Naive thymus-derived CD8-positive, alpha-beta T cell (primary cell): ENCODE data around the gene PXMP2. TPM values are rescaled to one million over a fixed set of nuclear protein-coding genes. Genes with fewer than 3 reads are reported as not detected.

ENCODE experiments used
- ATAC-seq, 2 donors: fragments of 150-1000 bp; cut with Tn5 transposase in 1 of 2; sonication (Bioruptor Pico), chemical (Tn5 transposase) in 1 of 2; 1 replicate in 1 of 2; 2 replicates in 1 of 2; pipeline ENCODE4 v1.10.0; 2021; ENCODE audit warnings: mild to moderate bottlenecking in 2 of 2, moderate library complexity in 2 of 2
- POLR2A ChIA-PET: fragments of 350-600 bp; sonication (Branson Sonifier 250); formaldehyde crosslinking; loops from one replicate; lab custom pipeline; 2021; ENCODE audit warnings: antibody characterized with exemption; lab: Charles Lee
- DNase-seq, 10 donors: peaks; one replicate each; pipeline versions ENCODE4 v3.0.0 to v3.0.0-alpha.2; 2020 to 2022
- H3K27ac Mint-ChIP-seq, 10 donors: one replicate each; pipeline ENCODE4 v1.8.0; 2020 to 2022; ENCODE audit warnings: mild to moderate bottlenecking in 10 of 10, mixed read lengths in 10 of 10, moderate library complexity in 4 of 10, inconsistent platforms in 1 of 10
- H3K27me3 Mint-ChIP-seq, 5 donors: one replicate each; pipeline ENCODE4 v1.8.0; 2021 to 2022; ENCODE audit warnings: mixed read lengths in 5 of 5
- H3K36me3 Mint-ChIP-seq, 3 donors: one replicate each; pipeline ENCODE4 v1.8.0; 2020 to 2022; ENCODE audit warnings: mixed read lengths in 3 of 3, mild to moderate bottlenecking in 2 of 3, inconsistent platforms in 1 of 3
- H3K4me1 Mint-ChIP-seq, 4 donors: one replicate each; pipeline ENCODE4 v1.8.0; 2021 to 2022; ENCODE audit warnings: mixed read lengths in 4 of 4
- H3K4me3 Mint-ChIP-seq, 10 donors: one replicate each; pipeline ENCODE4 v1.8.0; 2020 to 2022; ENCODE audit warnings: mild to moderate bottlenecking in 10 of 10, mixed read lengths in 10 of 10, moderate library complexity in 6 of 10, inconsistent platforms in 1 of 10
- H3K9me3 Mint-ChIP-seq, 9 donors: one replicate each; pipeline ENCODE4 v1.8.0; 2020 to 2022; ENCODE audit warnings: mixed read lengths in 9 of 9, mild to moderate bottlenecking in 3 of 9, inconsistent platforms in 1 of 9, moderate library complexity in 1 of 9
- polyA plus RNA-seq, 3 donors: library from polyadenylated mRNA; unstranded; fragments of 300-500 nt; fragmentation: Illumina TruSeq; gene quantifications; one replicate each; pipeline ENCODE4 v1.2.3, GENCODE V29; 2021
- total RNA-seq, 8 experiments: library from RNA in 2 of 8; stranded (reverse) in 2 of 8; gene quantifications; one replicate each; pipeline ENCODE4 v1.2.3 and lab custom pipeline; 2021 to 2026

PXMP2 gene
- total and polyA plus RNA-seq, 5 experiments from 2014 or later = 3.8 to 16.4 (median 9.9) TPM

DNA sequence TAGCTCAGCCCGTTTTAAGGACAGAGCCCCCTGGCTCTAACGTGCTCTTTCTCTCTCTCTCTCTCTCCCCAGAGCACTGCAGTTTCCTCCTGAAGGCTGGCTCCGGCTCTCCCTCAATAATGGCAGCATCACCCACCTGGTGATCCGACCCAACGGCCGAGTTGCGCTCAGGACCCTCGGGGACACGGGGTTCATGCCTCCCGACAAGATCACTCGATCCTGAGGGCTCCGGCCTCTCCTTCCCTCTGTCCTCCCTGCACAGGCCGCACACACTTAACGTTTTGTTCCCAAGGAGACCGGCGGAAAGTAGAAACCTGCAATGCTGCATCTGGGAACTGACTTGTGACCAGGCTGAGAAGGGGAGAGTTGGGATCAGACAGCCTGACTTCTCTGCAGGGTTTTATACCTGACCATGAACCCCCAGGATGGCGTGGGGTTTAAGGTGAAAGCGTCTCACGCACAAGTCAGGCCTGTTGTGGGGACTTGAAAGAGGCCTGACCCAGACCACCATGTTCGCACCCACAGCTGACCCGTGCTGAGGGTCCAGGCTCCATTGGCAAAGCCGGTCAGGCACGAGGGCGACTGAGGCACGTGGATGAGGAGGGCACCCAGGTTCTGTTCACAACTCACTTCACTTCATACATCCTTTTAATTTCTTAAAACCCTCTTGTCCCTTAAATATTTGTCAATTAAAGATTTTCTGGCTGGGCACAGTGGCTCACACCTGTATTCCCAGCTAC lies 33.4 kb downstream of the PXMP2 start:
- Mint-ChIP-seq H3K4me1 (peaks cover 0 to 2% (median 0%) of the 10 kb centered on the region in 4 donors), H3K27ac (peak overlapping the region in 2 of 10 donors; percentile 18 to 77), H3K9me3 (no peaks in the 10 kb centered on the region), H3K4me3 (no peak overlapping the region), H3K27me3 (no peaks in the 10 kb centered on the region), H3K36me3 (peaks cover 0 to 68% (median 14%) of the 10 kb centered on the region in 3 donors)
- ATAC-seq = no peak
- POLR2A ChIA-PET = interaction anchor here (0.7 kb wide), 1 partner anchor 36 kb away, joined by 3 read pairs; no protein-coding TSS in a partner anchor
- no peak for DNase-seq

DNA sequence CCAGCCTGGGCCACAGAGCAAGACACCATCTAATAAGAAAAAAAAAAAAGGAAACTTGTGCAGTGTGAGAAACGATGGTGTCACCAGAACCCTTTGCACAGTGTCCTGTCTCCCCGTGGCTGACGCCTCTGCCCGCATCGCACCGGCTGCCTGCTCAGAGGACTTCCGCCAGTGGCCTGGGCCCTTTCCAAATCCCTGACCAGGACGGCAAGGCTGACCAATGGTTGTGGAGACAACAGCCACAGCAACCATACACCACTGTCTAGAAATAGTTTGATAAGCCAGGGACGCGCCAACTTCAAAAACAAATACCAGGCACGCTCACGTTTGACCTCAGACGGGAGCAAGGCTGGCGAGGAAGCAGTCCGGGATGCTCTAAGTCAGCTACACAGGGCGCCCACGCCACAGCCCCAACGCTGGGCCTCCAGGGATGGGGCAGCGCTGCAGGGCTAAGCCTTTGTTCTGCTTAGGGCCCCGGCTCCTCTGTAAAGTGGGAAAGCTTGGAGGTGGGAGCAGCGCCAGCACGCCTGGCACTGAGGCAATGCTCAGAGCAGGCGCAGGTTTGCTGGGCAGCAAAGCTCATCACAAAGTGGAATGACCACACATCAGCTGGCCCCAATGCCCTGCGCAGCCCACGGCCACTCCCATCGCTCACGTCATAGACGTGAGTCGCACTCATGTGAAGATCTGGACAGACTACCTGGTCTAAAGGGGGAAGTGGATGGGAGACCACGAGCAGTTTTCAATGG lies 35.8 kb downstream of the PXMP2 start:
- Mint-ChIP-seq H3K9me3 (no peaks in the 10 kb centered on the region), H3K36me3 (peaks cover 0 to 75% (median 30%) of the 10 kb centered on the region in 3 donors), H3K4me3 (no peak overlapping the region), H3K27ac (peak overlapping the region in 3 of 10 donors; percentile 12 to 56 (median 34)), H3K27me3 (no peaks in the 10 kb centered on the region), H3K4me1 (no peaks in the 10 kb centered on the region)
- POLR2A ChIA-PET = interaction anchor here (0.8 kb wide), 1 partner anchor 10 kb away, joined by 3 read pairs; no protein-coding TSS in a partner anchor
- DNase-seq (peak in 1 of 10 donors; percentile 45), ATAC-seq (no peak)

GRCh38 chr12:132723764-132724140 lies 36.4 kb downstream of the PXMP2 start:
- Mint-ChIP-seq H3K27me3 (no peaks in the 10 kb centered on the region), H3K27ac (peak overlapping the region in 1 of 10 donors; percentile 12), H3K9me3 (no peaks in the 10 kb centered on the region), H3K36me3 (peaks cover 0 to 78% (median 30%) of the 10 kb centered on the region in 3 donors), H3K4me3 (no peak overlapping the region), H3K4me1 (peaks cover 0 to 5% (median 0%) of the 10 kb centered on the region in 4 donors)
- no peak for DNase-seq
- no peak for ATAC-seq
- POLR2A ChIA-PET = interaction anchor here (0.8 kb wide), 1 partner anchor 10 kb away, joined by 3 read pairs; no protein-coding TSS in a partner anchor

DNA sequence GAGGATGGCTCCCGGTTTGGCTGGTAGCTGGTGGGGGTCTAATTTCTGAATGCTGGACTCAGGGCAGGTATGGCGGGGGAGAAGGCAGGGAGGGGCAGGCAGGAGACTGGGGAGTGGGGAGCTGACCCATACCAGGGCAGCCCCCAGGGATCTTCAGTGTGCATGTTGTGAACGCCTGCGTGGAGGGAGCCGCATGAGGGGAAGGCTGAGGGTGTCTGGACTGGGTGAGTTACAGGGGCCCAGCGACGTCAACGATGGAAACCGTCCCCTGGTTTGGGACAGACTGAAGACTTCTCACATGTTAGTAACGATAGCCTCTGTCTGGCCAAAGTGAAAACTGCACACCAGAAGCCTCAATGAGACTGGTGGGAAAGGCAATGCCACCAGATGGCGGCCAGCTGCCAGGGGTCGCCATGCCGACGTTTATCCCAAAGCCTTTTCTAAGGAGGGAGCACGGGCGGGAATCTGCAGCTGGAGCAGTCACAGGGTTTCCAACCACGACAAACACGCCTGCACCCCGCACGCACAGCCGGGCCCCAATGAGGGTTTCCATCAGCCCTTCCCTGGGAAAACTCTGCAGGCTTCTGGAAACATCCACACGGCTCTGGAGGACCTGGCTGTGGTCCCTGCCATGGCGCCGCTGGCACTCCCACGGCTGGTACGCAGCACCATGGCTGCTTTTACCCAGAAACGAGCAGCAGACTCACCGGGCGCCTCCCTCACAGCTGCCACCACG lies 37.3 kb downstream of the PXMP2 start:
- H3K36me3 Mint-ChIP-seq = peaks cover 0 to 75% (median 29%) of the 10 kb centered on the region in 3 donors
- peak in 1 of 10 donors; percentile 54 for DNase-seq
- no peak for ATAC-seq

DNA sequence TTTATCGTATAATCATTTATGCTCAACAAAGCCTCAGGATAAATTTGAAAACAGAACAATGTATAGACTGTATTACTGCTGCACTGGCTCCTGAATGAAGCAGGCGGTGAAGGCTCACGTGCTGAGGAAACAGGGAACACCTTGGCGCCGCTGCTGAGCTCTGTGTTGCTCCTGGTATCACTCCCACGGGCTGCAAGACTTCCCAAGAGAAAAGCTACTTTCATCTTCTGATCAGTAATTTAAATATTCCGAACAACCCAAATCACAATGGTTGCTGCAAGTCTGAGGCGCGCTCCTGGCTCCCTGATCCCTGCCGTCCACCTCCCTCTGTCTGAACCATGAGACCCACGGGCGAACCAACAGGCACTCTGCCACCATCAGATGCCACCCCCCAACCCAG lies 39.0 kb downstream of the PXMP2 start:
- peaks cover 0 to 76% (median 36%) of the 10 kb centered on the region in 3 donors for H3K36me3 Mint-ChIP-seq
- no peaks in the 10 kb centered on the region for H3K9me3 Mint-ChIP-seq
- H3K27ac Mint-ChIP-seq = no peak overlapping the region
- H3K4me3 Mint-ChIP-seq = no peak overlapping the region
- H3K4me1 Mint-ChIP-seq = peaks cover 0 to 10% (median under 1%) of the 10 kb centered on the region in 4 donors
- DNase-seq = no peak
- no peak for ATAC-seq
- H3K27me3 Mint-ChIP-seq = no peaks in the 10 kb centered on the region
- POLR2A ChIA-PET = no interaction called here

More for the DNA sequence above, 37.3 kb downstream of the PXMP2 start:
- Mint-ChIP-seq H3K4me1 (peaks cover 0 to 8% (median 0%) of the 10 kb centered on the region in 4 donors), H3K27ac (peak overlapping the region in 1 of 10 donors; percentile 52), H3K4me3 (peak overlapping the region in 1 of 10 donors; percentile 36), H3K9me3 (no peaks in the 10 kb centered on the region), H3K27me3 (no peaks in the 10 kb centered on the region)
- POLR2A ChIA-PET = no interaction called here

- no peaks in the 10 kb centered on the region for H3K27me3 Mint-ChIP-seq
- no peak for DNase-seq
- POLR2A ChIA-PET = interaction anchor here (0.6 kb wide), 1 partner anchor 957 kb away, joined by 3 read pairs; no protein-coding TSS in a partner anchor
- no peak for ATAC-seq
- no peak overlapping the region for H3K27ac Mint-ChIP-seq
- H3K4me3 Mint-ChIP-seq = no peak overlapping the region
- peaks cover 0 to 2% (median 0%) of the 10 kb centered on the region in 9 donors for H3K9me3 Mint-ChIP-seq
- H3K4me1 Mint-ChIP-seq = peaks cover 0 to 10% (median 2%) of the 10 kb centered on the region in 4 donors
- peaks cover 6 to 76% (median 41%) of the 10 kb centered on the region in 3 donors for H3K36me3 Mint-ChIP-seq
These were observed 39.9 kb downstream of the PXMP2 start for GRCh38 chr12:132727091-132727794.

GRCh38 chr12:132728502-132728901 lies 41.1 kb downstream of the PXMP2 start:
- Mint-ChIP-seq H3K4me1 (peaks cover 0 to 10% (median 2%) of the 10 kb centered on the region in 4 donors), H3K4me3 (no peak overlapping the region), H3K9me3 (peaks cover 0 to 2% (median 0%) of the 10 kb centered on the region in 9 donors), H3K27ac (peak overlapping the region in 7 of 10 donors; percentile 40 to 73 (median 46)), H3K36me3 (peaks cover 14 to 83% (median 50%) of the 10 kb centered on the region in 3 donors), H3K27me3 (no peaks in the 10 kb centered on the region)
- POLR2A ChIA-PET = no interaction called here
- no peak for ATAC-seq
- DNase-seq = no peak

DNA sequence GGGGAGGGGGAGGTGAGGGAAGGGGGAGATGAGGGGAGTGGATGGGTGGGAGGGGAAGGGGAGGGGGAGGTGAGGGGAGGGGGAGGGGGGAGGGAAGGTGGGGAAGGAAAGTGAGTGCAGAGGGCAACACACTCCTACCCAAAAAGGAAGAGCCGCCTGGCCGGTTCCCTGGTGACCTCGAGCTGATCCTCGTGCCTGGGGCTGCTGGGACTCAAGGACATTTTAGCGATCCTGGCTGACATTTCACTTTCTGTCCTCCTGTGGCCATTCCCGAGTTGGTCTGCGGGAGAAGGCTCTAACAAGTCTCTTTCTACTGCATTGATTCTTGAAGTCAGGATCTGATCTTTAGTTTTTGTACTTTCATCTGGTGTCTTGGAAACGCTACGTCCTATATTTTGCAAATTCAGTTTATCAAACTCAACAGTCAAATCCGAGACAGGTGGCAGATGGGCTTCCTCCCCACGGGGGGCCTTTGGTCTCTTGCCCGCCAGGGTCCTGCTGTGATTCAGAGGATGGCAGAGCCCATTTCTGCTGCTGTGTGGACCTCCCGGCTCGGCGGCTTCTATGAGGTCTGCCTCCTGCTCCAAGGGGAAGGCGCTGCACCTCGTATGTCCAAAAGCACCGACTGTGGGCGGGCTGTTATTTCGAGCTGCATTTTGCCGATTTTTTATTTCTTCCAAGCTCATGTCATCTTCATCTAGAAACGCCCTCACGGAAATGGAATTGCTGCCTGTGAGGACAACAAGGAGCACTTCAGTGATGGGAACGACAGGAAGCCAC lies 42.3 kb downstream of the PXMP2 start:
- ATAC-seq (no peak), DNase-seq (no peak)
- peaks cover 0 to 10% (median 2%) of the 10 kb centered on the region in 4 donors for H3K4me1 Mint-ChIP-seq
- peaks cover 14 to 86% (median 60%) of the 10 kb centered on the region in 3 donors for H3K36me3 Mint-ChIP-seq
- H3K27ac Mint-ChIP-seq = peak overlapping the region in 1 of 10 donors; percentile 36
- peaks cover 0 to 2% (median 0%) of the 10 kb centered on the region in 9 donors for H3K9me3 Mint-ChIP-seq
- H3K27me3 Mint-ChIP-seq = no peaks in the 10 kb centered on the region
- POLR2A ChIA-PET = no interaction called here
- H3K4me3 Mint-ChIP-seq = no peak overlapping the region

DNA sequence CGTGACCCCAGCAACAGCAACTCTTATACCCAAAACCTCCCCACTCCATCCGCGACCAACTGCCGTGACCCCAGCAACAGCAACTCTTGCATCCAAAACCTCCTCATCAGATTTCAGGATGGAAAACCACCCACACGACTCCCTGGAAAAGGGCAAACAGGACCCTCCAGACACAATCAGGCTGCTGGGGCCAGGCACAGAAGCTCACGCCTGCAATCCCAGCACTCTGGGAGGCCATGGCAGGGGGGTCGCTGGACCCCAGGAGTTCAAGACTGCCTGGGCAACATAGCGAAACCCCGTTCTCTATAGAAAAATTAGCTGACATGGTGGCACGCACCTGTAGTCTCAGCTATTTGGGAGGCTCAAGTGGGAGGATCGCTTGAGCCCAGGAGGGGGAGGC lies 43.0 kb downstream of the PXMP2 start:
- H3K4me3 Mint-ChIP-seq = no peak overlapping the region
- POLR2A ChIA-PET = no interaction called here
- H3K36me3 Mint-ChIP-seq = peaks cover 14 to 88% (median 60%) of the 10 kb centered on the region in 3 donors
- peaks cover 0 to 10% (median 2%) of the 10 kb centered on the region in 4 donors for H3K4me1 Mint-ChIP-seq
- DNase-seq (no peak), ATAC-seq (no peak)
- no peaks in the 10 kb centered on the region for H3K27me3 Mint-ChIP-seq
- H3K9me3 Mint-ChIP-seq = peaks cover 0 to 2% (median 0%) of the 10 kb centered on the region in 9 donors
- H3K27ac Mint-ChIP-seq = peak overlapping the region in 2 of 10 donors; percentile 36 to 38

DNA sequence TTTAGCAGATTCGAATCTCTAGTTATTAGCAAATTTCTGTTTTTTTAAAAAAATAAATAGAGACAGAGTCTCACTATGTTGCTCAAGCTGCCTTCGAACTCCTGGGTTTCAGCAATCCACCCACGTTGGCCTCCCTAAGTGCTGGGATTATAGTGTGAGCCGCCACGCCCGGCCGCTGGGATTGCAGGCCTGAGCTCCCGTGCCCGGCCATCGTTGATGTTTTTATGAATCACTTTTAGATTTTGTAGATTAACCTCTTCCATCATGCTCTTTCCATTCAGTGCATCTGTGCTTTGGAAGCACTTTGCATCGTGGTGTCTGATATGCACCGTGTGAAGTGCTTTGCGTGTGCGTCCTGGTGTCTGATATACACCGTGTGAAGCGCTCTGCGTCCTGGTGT lies 44.2 kb downstream of the PXMP2 start:
- peaks cover 0 to 2% (median 0%) of the 10 kb centered on the region in 9 donors for H3K9me3 Mint-ChIP-seq
- POLR2A ChIA-PET = no interaction called here
- ATAC-seq = no peak
- DNase-seq = no peak
- no peak overlapping the region for H3K4me3 Mint-ChIP-seq
- peak overlapping the region in 1 of 10 donors; percentile 5 for H3K27ac Mint-ChIP-seq
- H3K27me3 Mint-ChIP-seq = no peaks in the 10 kb centered on the region
- H3K4me1 Mint-ChIP-seq = peaks cover 0 to 10% (median 2%) of the 10 kb centered on the region in 4 donors
- H3K36me3 Mint-ChIP-seq = peaks cover 14 to 88% (median 50%) of the 10 kb centered on the region in 3 donors

GRCh38 chr12:132734206-132734605 lies 46.8 kb downstream of the PXMP2 start:
- no peaks in the 10 kb centered on the region for H3K27me3 Mint-ChIP-seq
- peaks cover 0 to 6% (median under 1%) of the 10 kb centered on the region in 4 donors for H3K4me1 Mint-ChIP-seq
- H3K4me3 Mint-ChIP-seq = no peak overlapping the region

More at GRCh38 chr12:132734206-132734605, 46.8 kb downstream of the PXMP2 start:
- peaks cover 14 to 88% (median 38%) of the 10 kb centered on the region in 3 donors for H3K36me3 Mint-ChIP-seq
- no peak overlapping the region for H3K27ac Mint-ChIP-seq
- POLR2A ChIA-PET = no interaction called here
- peaks cover 0 to 2% (median 0%) of the 10 kb centered on the region in 9 donors for H3K9me3 Mint-ChIP-seq
- ATAC-seq (no peak), DNase-seq (no peak)
